ENCODE results near the gene SPATA31C1.
"Not testable (repeated sequence)": the region's sequence is repeated elsewhere in the genome, so short reads cannot be mapped to it uniquely, and the experiment has no call there.

The SPATA31C1 gene

DNA sequence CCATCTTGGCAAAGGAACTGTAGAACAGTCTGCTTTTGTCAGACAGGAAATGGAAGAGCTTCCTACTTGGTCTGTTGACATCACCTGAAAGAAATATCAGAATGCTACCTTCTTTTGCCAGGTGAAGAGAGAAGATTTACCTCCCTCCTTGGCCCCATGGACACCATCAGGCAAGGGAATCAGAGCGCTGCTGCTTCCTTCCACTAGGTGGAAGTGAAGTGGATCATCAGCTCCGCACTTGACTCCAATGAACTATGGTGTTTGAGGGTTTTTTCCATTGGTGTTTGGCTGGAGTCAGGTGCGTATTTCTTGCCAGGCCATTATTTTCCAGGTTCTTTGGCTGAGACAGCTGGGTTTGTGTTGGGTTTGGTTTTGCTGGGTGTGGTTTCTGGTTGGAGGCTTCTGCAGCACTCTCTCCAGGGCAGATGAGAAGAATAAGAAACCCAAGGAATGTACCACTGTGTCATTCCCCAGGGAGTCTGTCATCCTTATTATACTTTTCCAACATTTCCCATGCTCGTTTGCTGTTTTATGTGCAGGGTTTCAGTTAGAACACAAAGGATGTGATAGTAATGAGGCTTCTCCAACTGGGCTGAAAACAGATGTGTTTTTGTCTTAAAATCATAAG lies 22.6 kb upstream of the SPATA31C1 start:
- Mint-ChIP-seq H3K4me1 (ENCODE audit: low read depth) (no peaks in the 10 kb centered on the region), H3K9me3 (peaks cover 11% of the 10 kb centered on the region), H3K36me3 (ENCODE audit: low read depth) (no peaks in the 10 kb centered on the region), H3K27me3 (peaks cover 33% of the 10 kb centered on the region), H3K4me3 (no peak overlapping the region), H3K27ac (no peak overlapping the region)

DNA sequence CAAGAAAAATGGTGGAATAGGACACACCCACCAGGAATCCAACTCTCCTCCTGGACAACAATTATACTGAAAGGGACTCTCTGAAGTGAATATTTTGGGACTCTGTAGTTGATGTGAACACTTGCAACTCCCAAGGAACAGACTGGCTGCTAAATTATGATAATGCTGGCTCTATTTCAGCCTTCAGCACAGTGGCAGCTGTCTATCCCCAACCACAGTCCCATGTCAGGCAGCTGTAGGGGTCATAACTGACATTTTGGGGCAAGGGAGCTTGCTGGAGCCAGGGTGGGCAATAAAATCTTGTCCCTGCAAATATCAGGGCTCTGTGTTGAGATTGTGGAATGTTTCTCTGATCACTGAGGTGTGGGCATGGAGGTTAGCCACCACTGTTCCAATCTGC lies 20.9 kb upstream of the SPATA31C1 start:
- Mint-ChIP-seq H3K27ac (no peak overlapping the region), H3K4me1 (ENCODE audit: low read depth) (no peaks in the 10 kb centered on the region), H3K27me3 (peaks cover 36% of the 10 kb centered on the region), H3K9me3 (peaks cover 18% of the 10 kb centered on the region), H3K4me3 (no peak overlapping the region), H3K36me3 (ENCODE audit: low read depth) (no peaks in the 10 kb centered on the region)

DNA sequence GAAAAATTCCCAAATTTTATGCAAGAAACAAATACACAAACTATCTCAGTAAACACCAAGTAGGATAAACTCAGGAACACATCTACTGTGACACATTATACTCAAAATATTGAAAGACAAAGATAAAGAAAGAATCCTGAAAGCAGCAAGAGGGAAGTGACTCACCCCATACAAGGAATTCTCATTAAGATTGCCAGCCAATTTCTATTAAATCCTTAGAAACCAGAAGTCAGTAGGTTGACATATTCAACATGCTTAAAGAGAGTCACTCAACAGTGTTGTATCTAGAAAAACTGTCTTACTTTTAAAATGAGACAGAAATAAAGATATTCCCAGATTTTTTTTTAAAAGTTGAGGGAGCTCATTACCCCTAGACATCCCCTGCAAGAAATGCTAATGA lies 19.6 kb upstream of the SPATA31C1 start:
- H3K27ac Mint-ChIP-seq = no peak overlapping the region
- H3K36me3 Mint-ChIP-seq (ENCODE audit: low read depth) = no peaks in the 10 kb centered on the region
- no peak overlapping the region for H3K4me3 Mint-ChIP-seq
- no peaks in the 10 kb centered on the region for H3K4me1 Mint-ChIP-seq (ENCODE audit: low read depth)
- peaks cover 18% of the 10 kb centered on the region for H3K9me3 Mint-ChIP-seq
- peaks cover 35% of the 10 kb centered on the region for H3K27me3 Mint-ChIP-seq

DNA sequence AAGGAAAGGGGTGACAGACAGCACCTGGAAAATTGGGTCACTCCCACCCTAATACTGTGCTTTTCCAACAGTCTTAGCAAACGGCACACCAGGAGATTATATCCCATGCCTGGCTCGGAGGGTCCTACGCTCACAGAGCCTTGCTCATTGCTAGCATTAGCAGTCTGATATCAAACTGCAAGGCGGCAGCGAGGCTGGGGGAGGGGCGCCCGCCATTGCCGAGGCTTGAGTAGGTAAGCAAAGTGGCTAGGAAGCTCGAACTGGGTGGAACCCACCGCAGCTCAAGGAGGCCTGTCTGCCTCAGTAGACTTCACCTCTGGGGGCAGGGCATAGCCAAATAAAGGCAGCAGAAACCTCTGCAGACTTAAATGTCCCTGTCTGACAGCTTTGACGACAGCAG lies 15.4 kb upstream of the SPATA31C1 start:
- peaks cover 19% of the 10 kb centered on the region for H3K9me3 Mint-ChIP-seq

DNA sequence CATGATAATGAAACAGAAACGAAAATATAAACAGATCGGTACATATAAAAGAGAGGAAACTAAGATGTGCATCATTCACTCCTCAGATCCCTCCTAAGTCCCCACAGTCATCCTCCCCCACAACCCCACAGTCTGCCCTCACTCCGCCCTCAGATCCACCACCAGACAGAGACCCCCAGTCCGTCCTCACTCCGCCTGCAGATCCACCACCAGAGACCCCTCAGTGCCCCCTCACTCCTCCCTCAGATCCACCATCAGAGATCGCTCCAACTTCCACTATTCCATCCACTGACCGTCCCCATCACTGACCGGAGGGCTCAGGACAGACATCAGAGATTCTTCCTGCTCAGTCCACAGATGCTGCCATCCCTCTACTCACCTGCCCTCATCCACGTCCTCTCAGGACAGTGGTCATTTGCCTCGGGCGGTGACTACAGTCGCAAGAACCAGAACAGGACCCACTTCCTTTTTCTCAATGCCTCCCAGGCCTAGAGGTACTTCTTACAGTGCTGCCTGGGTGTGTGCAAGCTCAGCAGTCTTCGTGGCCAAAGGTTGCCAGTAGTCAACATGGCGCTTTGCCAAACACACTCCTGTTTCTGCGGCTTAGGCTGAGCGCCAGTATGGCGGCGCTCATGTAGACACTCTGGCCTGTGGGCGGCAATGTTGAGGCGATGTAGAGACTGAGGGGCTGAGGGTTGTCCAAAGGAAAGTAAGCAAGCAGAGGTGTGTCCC lies 8.3 kb upstream of the SPATA31C1 start:
- peaks cover 13% of the 10 kb centered on the region for H3K27me3 Mint-ChIP-seq
- no peaks in the 10 kb centered on the region for H3K4me1 Mint-ChIP-seq (ENCODE audit: low read depth)
- no peak overlapping the region for H3K27ac Mint-ChIP-seq
- no peaks in the 10 kb centered on the region for H3K36me3 Mint-ChIP-seq (ENCODE audit: low read depth)
- H3K4me3 Mint-ChIP-seq = no peak overlapping the region
- H3K9me3 Mint-ChIP-seq = peaks cover 9% of the 10 kb centered on the region

More for the DNA sequence above, 15.4 kb upstream of the SPATA31C1 start:
- not testable (repeated sequence) for H3K4me1 Mint-ChIP-seq (ENCODE audit: low read depth); H3K36me3 Mint-ChIP-seq (ENCODE audit: low read depth); H3K4me3 Mint-ChIP-seq; H3K27ac Mint-ChIP-seq
- H3K27me3 Mint-ChIP-seq = peaks cover 36% of the 10 kb centered on the region

DNA sequence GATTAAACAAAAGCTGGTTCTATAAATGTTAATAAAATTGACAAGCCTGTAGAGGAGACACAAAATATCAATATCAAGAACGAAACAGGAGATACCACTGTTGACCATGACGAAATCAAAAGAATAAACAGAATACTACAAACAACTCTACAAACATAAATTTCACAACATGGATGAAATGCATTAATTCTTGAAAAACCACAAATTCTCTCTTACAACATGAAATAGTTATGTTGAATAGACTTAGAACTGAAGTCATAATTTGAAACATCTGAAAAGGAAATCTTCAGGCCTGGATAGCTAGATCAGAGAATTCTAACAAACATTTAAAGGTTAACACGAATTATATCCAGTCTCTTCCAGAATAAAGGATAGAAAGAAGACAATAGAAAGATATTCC lies 6.9 kb upstream of the SPATA31C1 start:
- H3K9me3 Mint-ChIP-seq = peaks cover 4% of the 10 kb centered on the region
- no peaks in the 10 kb centered on the region for H3K36me3 Mint-ChIP-seq (ENCODE audit: low read depth)
- no peaks in the 10 kb centered on the region for H3K4me1 Mint-ChIP-seq (ENCODE audit: low read depth)
- no peak overlapping the region for H3K27ac Mint-ChIP-seq
- H3K27me3 Mint-ChIP-seq = peaks cover 7% of the 10 kb centered on the region
- H3K4me3 Mint-ChIP-seq = no peak overlapping the region

DNA sequence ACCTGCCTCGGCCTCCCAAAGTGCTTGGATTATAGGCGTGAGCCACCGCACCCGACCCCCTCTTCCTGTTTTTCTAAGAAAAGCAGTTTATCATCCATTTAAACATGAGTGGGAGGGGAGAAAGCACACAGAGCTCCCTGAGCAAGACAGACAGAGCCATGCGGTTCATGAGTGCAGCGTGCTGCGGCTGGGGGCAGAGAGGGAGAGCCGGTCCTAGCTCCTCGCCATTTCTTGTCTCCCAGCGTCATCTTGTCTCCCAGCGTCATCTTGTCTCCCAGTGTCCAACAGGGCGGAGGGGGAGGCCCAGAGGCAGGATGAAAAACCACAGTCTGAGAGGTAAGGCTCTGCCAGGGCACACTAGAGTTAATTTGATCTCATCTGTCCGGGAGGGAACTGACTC lies 1.3 kb downstream of the SPATA31C1 start:
- H3K4me3 Mint-ChIP-seq; H3K9me3 Mint-ChIP-seq; H3K27me3 Mint-ChIP-seq; H3K27ac Mint-ChIP-seq; H3K36me3 Mint-ChIP-seq (ENCODE audit: low read depth); H3K4me1 Mint-ChIP-seq (ENCODE audit: low read depth): not testable (repeated sequence)

DNA sequence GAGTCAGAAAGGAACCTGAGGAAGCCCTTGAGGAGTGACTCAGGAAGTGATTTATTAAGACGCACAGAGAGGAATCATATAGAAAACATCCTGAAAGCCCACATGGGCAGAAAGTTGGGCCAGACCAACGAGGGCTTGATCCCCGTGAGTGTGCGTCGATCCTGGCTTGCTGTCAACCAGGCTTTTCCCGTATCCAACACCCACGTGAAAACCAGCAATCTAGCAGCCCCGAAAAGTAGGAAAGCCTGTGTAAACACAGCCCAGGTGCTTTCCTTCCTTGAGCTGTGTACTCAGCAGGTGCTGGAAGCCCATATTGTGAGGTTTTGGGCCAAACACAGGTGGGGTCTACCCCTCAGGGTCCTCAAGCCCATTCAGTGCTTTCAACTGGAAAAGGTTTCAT lies 3.8 kb downstream of the SPATA31C1 start:
- H3K4me3 Mint-ChIP-seq; H3K4me1 Mint-ChIP-seq (ENCODE audit: low read depth); H3K27ac Mint-ChIP-seq; H3K9me3 Mint-ChIP-seq; H3K27me3 Mint-ChIP-seq; H3K36me3 Mint-ChIP-seq (ENCODE audit: low read depth): not testable (repeated sequence)

DNA sequence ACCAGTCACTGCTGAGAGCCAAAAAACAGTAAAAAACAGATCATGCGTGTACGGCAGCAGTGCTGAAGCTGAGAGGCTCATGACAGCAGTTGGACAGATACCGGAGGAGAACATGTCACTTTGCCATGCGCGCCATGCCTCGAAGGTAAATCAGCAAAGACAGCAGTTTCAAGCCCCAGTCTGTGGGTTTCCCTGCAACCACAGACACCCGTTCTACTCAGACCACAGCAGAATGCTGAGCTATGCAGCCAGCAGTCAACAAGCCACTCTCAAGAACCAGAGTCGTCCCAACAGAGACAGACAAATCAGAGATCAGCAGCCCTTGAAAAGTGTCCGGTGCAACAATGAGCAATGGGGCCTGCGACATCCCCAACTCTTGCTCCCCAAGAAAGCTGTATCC lies 5.2 kb downstream of the SPATA31C1 start:
- H3K27me3 Mint-ChIP-seq; H3K36me3 Mint-ChIP-seq (ENCODE audit: low read depth); H3K4me3 Mint-ChIP-seq; H3K9me3 Mint-ChIP-seq; H3K27ac Mint-ChIP-seq; H3K4me1 Mint-ChIP-seq (ENCODE audit: low read depth): not testable (repeated sequence)

DNA sequence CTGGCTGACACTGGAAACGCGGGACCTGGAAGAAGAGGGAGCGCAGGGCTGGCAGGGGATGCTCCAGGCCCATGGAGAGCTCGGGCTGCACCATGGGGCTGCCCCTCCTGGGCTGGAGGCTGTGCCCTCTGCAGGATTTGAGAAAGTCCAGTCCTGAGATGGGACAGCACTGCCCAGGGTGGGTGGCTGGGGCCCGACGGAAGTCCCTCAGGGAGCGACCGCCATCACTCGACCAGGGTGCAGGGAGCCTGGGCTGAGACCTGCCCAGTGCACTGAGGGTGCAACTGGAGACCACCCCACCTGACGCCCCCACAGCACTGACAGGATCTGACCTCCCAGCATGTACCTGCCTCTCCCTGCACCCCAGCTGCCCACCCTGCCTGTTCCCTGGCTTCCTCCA lies 7.1 kb downstream of the SPATA31C1 start:
- not testable (repeated sequence) for H3K4me1 Mint-ChIP-seq (ENCODE audit: low read depth); H3K4me3 Mint-ChIP-seq; H3K27ac Mint-ChIP-seq; H3K9me3 Mint-ChIP-seq; H3K27me3 Mint-ChIP-seq; H3K36me3 Mint-ChIP-seq (ENCODE audit: low read depth)

DNA sequence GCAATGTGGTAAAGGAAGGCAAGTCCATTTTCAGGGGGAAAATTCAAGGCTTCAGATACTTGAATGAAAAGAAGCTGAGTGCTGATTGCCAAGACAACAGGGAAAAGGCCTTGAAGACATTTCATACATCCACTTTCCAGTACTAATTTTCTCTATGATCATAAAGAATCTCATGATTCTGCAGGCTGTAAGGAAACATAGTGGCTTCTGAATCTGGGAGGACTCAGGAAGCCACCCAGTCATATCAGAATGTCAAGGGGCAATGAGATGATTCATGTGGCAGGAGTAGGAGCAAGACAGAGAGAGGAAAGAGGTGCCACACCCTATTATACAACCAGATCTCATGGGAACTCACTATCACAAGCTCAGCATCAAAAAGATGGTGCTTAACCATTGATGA lies 11.4 kb downstream of the SPATA31C1 start:
- H3K36me3 Mint-ChIP-seq (ENCODE audit: low read depth); H3K9me3 Mint-ChIP-seq; H3K4me1 Mint-ChIP-seq (ENCODE audit: low read depth); H3K4me3 Mint-ChIP-seq; H3K27ac Mint-ChIP-seq; H3K27me3 Mint-ChIP-seq: not testable (repeated sequence)

DNA sequence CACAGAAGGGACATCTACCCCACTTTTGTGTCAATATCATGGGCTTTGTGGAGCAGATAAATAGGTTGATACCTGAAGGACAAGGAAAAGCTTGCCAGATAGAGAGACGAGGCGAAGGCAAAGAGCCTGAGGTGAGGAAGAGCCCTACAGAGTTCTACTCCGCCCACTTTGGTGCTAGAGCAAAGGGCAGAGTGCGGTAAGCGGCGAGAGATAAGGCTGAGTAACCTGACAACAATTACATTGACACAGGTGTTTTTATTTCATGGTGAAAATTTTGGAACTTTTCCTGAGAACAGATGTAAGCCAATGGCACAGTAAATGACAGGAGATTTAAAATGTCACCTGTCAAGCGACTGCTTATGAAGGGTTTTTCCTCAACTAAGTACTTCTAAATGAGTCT lies 16.7 kb downstream of the SPATA31C1 start:
- H3K27ac Mint-ChIP-seq; H3K4me3 Mint-ChIP-seq; H3K9me3 Mint-ChIP-seq; H3K4me1 Mint-ChIP-seq (ENCODE audit: low read depth); H3K36me3 Mint-ChIP-seq (ENCODE audit: low read depth); H3K27me3 Mint-ChIP-seq: not testable (repeated sequence)

DNA sequence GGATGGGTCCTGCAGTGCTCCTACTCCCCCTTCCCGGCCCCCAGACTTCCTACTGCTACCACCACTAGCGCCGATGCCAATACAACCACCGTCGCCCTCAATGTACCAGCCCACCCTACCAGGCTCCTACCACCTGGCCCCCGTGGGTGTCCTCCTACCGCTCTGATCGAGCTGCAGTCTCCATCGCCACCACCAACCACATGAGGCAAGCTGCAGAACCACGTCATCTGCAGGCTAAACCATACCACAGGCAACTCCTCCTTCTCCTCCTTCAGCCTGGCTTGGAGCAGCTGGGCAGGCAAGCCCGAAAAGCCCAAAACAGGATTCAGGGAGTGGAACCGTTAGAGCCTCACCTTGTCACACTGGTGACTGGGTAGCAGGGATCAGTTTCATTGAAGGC lies 19.6 kb downstream of the SPATA31C1 start:
- not testable (repeated sequence) for H3K27ac Mint-ChIP-seq; H3K27me3 Mint-ChIP-seq; H3K9me3 Mint-ChIP-seq; H3K36me3 Mint-ChIP-seq (ENCODE audit: low read depth); H3K4me1 Mint-ChIP-seq (ENCODE audit: low read depth); H3K4me3 Mint-ChIP-seq

DNA sequence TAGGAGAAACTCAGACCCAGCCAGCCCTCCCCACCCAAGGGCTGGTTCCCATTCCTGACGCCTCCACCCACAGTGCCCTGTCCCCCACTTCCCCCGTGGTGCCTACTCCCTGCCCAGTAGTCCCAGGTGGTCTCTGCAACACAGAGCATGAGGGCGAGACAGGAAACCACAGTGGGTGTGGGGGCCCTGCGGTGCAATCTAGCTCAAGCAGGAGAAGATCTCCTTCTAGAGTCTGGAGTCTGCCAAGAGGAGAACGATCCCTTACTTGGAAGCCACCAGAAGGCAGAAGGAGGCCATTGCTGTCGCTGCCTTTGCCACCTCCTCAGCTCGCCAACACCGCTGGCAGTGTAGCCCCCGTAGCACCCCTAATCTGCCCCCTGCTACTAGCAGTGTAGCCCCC lies 20.2 kb downstream of the SPATA31C1 start:
- H3K27me3 Mint-ChIP-seq; H3K36me3 Mint-ChIP-seq (ENCODE audit: low read depth); H3K27ac Mint-ChIP-seq; H3K4me1 Mint-ChIP-seq (ENCODE audit: low read depth); H3K4me3 Mint-ChIP-seq; H3K9me3 Mint-ChIP-seq: not testable (repeated sequence)

DNA sequence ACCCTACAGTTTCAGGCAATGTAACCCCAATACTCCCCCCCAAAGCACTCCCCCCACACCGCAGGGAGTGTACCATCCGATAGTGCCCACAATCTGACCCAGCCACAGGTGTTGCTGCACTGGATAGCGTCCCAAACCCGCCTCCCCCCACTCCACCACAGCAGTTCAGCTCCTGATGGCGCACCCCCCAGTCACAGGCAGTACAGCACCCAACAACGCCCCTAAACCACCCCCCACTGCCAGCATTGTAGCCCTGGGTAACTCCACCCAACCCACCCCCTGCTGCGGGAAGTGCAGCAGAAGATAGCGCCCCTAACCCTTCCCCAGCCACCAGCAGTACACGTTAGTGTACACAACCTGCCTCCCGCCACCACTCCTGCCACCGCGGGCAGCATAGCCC lies 20.6 kb downstream of the SPATA31C1 start:
- not testable (repeated sequence) for H3K4me3 Mint-ChIP-seq

DNA sequence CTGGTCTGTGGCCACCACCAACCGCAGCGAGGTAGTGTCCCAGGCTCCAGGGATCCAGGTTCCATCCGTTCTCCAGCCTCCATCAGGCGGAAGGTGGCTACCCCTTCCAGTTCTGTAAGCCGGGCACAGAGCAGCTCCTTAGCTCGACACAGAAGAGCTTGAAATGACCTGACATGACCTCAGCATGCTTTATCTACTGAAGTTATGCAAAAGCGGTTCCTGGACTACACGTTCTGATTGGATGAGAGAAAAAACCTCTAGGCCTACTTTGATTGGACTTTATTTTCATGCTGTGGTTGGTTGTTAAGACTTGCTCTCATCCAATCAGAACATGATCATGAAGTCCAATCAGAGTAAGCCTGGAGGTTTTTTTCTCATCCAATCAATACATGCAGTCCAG lies 21.3 kb downstream of the SPATA31C1 start:
- H3K36me3 Mint-ChIP-seq (ENCODE audit: low read depth); H3K4me1 Mint-ChIP-seq (ENCODE audit: low read depth): not testable (repeated sequence)

More for the DNA sequence above, 20.6 kb downstream of the SPATA31C1 start:
- not testable (repeated sequence) for H3K27ac Mint-ChIP-seq; H3K4me1 Mint-ChIP-seq (ENCODE audit: low read depth); H3K27me3 Mint-ChIP-seq; H3K36me3 Mint-ChIP-seq (ENCODE audit: low read depth); H3K9me3 Mint-ChIP-seq

More for the DNA sequence above, 21.3 kb downstream of the SPATA31C1 start:
- H3K27me3 Mint-ChIP-seq, H3K4me3 Mint-ChIP-seq, H3K9me3 Mint-ChIP-seq, H3K27ac Mint-ChIP-seq: not testable (repeated sequence)

Measured in stimulated activated naive CD8-positive, alpha-beta T cell treated with anti-CD3 and anti-CD28 coated beads, Interleukin-15, Interleukin-2, amounts not matched to agents 100 ng/mL and 50 ng/mL, for 24 hours (primary cell).